SJCRH30 (cell line): ENCODE results near the gene APLP2. TPM values are rescaled to one million over a fixed set of nuclear protein-coding genes. Genes with fewer than 3 reads are reported as not detected.

Source experiments
- DNase-seq, 2 experiments: peaks; one replicate each; pipeline ENCODE4 v3.0.0-alpha.2; 2015 to 2020
- H3K27ac ChIP-seq: fragments of 250-450 bp; sonication (Bioruptor Pico); 2 replicates; pipeline ENCODE4 v1.5.1; 2020; ENCODE audit warnings: mild to moderate bottlenecking, moderate library complexity
- H3K27me3 ChIP-seq: fragments of 250-450 bp; sonication (Bioruptor Pico); 2 replicates; pipeline ENCODE4 v1.5.1; 2020; ENCODE audit warnings: mild to moderate bottlenecking, moderate library complexity
- H3K36me3 ChIP-seq: fragments of 250-450 bp; sonication (Bioruptor Pico); 2 replicates; pipeline ENCODE4 v1.5.1; 2020; ENCODE audit warnings: mild to moderate bottlenecking, moderate library complexity
- H3K4me1 ChIP-seq: fragments of 250-450 bp; sonication (Bioruptor Pico); 2 replicates; pipeline ENCODE4 v1.5.1; 2020; ENCODE audit warnings: mild to moderate bottlenecking, moderate library complexity
- H3K4me3 ChIP-seq: fragments of 250-450 bp; sonication (Bioruptor Pico); 2 replicates; pipeline ENCODE4 v1.5.1; 2020; ENCODE audit warnings: mild to moderate bottlenecking, moderate library complexity
- H3K9me3 ChIP-seq: fragments of 250-450 bp; sonication (Bioruptor Pico); replicated peaks from 2 replicates; pipeline ENCODE4 v1.5.1; 2020; ENCODE audit warnings: mild to moderate bottlenecking, moderate library complexity
- total RNA-seq: library from RNA; depleted of rRNA; stranded (reverse); fragments of >200 nt; shearing (Covaris generic); gene quantifications from 2 replicates; pipeline ENCODE4 v1.2.3, GENCODE V29; 2014

APLP2 gene
- total RNA-seq, 1 experiment from 2014 or later = 83.1 TPM

GRCh38 chr11:130148796-130149326 lies 79.2 kb downstream of the APLP2 start:
- Histone ChIP-seq H3K27me3 (no peaks in the 10 kb centered on the region), H3K9me3 (no peaks in the 10 kb centered on the region), H3K4me3 (no peak overlapping the region), H3K4me1 (no peaks in the 10 kb centered on the region), H3K36me3 (no peaks in the 10 kb centered on the region), H3K27ac (no peak overlapping the region)
- no peak for DNase-seq

DNA sequence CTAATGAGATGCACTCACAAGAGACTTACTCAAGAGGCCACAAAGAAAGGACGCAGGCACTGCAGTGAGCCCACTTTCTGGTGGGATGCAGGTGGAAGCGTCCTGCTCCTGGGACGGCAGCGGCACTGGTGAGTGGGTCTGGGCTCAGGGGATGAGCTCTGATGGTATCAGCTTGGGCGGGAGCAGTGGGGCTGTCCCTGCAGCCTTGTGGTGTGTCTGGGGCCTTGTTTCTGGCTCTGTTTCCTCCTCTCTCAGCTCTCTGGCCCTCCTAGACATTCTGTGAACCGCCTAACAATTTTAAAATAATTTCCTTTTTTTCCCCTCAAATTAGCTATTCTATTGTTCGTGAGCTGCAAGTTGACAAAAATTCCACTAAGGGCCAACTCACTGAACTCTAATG lies 81.1 kb downstream of the APLP2 start:
- no peaks in the 10 kb centered on the region for H3K9me3 ChIP-seq
- H3K27ac ChIP-seq = no peak overlapping the region
- no peak for DNase-seq
- no peaks in the 10 kb centered on the region for H3K27me3 ChIP-seq
- H3K4me1 ChIP-seq = no peaks in the 10 kb centered on the region
- no peaks in the 10 kb centered on the region for H3K36me3 ChIP-seq
- H3K4me3 ChIP-seq = no peak overlapping the region

GRCh38 chr11:130151196-130151595 lies 81.5 kb downstream of the APLP2 start:
- H3K9me3 ChIP-seq = no peaks in the 10 kb centered on the region
- DNase-seq = no peak

DNA sequence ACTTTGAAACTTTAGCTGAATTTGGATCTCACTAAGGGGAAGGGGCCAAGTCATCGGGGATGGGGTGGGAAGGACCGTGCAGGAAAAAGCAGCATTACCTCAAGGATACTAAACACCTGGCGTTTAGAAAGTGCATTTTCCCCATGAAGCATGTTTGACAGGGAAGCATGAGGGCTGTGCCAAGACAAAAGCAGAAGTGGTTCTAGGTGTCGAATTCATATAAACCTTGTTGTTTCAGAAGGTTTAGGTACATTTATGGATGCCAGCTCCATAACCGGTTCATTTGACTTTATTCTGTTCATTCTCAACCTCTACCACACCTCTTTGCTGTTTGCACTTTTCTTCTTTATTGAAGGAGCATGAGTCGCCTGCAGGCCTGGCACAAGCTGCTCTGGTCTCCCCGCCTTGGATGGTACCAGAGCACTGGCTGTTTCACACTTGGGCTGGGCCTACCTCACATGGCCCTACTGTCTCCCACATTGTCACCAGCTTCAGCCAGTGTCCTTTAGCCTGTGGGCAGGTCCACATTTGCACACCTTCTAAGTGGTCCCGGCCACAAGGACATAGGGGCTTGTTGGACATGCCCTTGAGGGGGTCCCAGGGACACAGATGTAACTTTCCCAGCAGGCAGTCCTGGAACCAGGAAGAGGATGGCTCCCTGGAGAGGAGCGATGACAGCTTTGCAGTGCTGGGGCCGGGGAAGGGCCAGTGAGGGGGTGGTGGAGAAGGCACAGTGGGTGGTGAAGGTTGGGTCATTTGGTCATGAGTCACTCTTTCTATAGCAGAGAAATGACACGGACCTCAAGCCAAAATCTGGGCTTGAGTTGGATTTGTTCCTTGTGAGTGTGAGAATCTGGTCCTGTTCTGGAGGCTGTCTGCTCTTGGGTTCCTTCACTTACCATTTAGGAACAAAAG lies 86.7 kb downstream of the APLP2 start:
- Histone ChIP-seq H3K4me1 (no peaks in the 10 kb centered on the region), H3K4me3 (no peak overlapping the region), H3K36me3 (no peaks in the 10 kb centered on the region), H3K9me3 (no peaks in the 10 kb centered on the region), H3K27ac (no peak overlapping the region), H3K27me3 (no peaks in the 10 kb centered on the region)
- no peak for DNase-seq

More at GRCh38 chr11:130151196-130151595, 81.5 kb downstream of the APLP2 start:
- Histone ChIP-seq H3K4me3 (no peak overlapping the region), H3K36me3 (no peaks in the 10 kb centered on the region), H3K27me3 (no peaks in the 10 kb centered on the region), H3K27ac (no peak overlapping the region), H3K4me1 (no peaks in the 10 kb centered on the region)

GRCh38 chr11:130157101-130157500 lies 87.4 kb downstream of the APLP2 start:
- H3K4me3 ChIP-seq = no peak overlapping the region
- H3K4me1 ChIP-seq = no peaks in the 10 kb centered on the region
- H3K27me3 ChIP-seq = no peaks in the 10 kb centered on the region
- H3K36me3 ChIP-seq = no peaks in the 10 kb centered on the region
- no peak overlapping the region for H3K27ac ChIP-seq
- DNase-seq = no peak
- H3K9me3 ChIP-seq = no peaks in the 10 kb centered on the region

DNA sequence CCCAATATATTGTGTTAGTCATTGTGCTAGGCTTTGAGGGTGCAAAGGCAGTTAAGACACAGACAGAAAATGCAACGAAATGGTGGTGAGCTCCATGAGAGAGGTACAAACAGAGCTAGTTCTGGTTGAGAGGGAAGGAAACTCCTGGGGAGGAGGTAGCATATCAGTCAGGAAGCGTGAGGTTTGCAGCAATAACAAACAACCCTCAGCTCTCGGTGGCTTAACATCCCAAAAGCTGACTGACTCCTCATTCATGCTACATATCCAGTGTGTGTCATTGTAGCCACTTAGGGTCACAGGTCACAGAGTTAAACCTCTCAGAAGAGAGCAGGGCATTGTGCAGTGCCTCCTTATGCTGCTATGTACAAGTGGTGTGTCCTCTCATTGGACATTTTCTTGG lies 88.1 kb downstream of the APLP2 start:
- H3K27ac ChIP-seq = no peak overlapping the region
- no peaks in the 10 kb centered on the region for H3K9me3 ChIP-seq
- no peaks in the 10 kb centered on the region for H3K4me1 ChIP-seq
- H3K4me3 ChIP-seq = no peak overlapping the region
- DNase-seq = no peak
- H3K27me3 ChIP-seq = no peaks in the 10 kb centered on the region
- H3K36me3 ChIP-seq = no peaks in the 10 kb centered on the region

DNA sequence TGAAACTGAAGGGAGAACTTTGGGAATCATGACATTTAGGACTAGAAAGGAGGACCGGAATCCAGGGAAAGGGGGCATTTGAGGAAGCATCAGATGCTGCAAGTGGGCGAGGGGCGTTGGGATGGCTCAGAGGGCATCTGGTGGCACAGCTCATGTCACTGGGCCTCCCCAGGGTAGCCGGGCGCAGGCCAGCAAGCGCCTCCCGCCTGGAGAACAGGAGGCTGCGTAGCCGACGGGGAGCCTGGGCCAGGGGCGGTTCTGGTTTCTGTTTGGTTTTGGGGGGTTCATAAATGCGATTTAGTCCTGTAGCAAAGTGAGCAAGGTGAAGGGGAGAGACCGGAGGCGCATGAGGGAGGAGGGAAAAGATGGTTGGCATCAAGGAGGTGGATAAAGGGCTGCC lies 89.4 kb downstream of the APLP2 start:
- Histone ChIP-seq H3K4me1 (no peaks in the 10 kb centered on the region), H3K9me3 (no peaks in the 10 kb centered on the region), H3K27me3 (no peaks in the 10 kb centered on the region), H3K4me3 (no peak overlapping the region), H3K36me3 (no peaks in the 10 kb centered on the region), H3K27ac (no peak overlapping the region)
- no peak for DNase-seq

GRCh38 chr11:130159657-130160497 lies 90.2 kb downstream of the APLP2 start, which contains the start of gene ST14:
TSS of gene ST14 (plus strand) at chr11:130159782. CDS start at chr11:130159980, 198 bp downstream.
- DNase-seq = no peak
- H3K27ac ChIP-seq = no peak within 1 kb of the TSS
- H3K36me3 ChIP-seq = no peaks in the 10 kb centered on the region
- no peaks in the 10 kb centered on the region for H3K4me1 ChIP-seq
- H3K4me3 ChIP-seq = no peak within 1 kb of the TSS
- no peaks in the 10 kb centered on the region for H3K9me3 ChIP-seq
- no peaks in the 10 kb centered on the region for H3K27me3 ChIP-seq

DNA sequence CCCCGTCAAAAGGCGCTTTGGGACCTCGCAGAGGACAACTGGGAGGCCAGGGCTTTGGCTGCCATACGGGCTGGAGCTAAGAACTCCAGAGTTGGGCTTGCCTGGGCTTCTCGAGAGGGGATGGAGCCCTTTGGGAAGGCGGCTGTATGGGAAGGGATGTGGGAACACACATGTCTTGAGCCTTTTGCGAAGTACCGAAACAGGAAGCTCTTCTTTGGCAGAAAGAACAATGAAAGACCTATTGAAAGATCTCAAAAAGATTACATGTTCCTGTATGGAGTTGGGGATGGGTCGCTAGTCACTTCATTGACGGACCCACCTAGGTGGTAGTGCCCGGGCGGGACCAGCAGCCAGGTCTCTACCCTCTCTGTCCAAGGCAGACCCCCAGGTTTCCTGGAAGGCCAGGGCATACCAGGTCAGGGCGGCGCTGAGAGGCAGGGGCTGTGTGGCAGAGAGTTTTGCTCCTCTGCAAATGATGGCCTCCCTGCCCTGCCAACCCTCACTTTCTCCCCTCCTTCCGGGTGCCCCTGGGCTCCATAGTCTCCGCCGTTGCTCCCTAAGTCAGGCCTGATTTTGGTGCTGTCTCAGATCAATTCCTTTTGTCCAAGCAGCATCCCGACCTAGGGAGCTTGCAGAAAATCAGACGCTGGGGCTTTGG lies 90.9 kb downstream of the APLP2 start:
- no peaks in the 10 kb centered on the region for H3K9me3 ChIP-seq
- no peaks in the 10 kb centered on the region for H3K27me3 ChIP-seq
- H3K4me3 ChIP-seq = no peak overlapping the region

DNA sequence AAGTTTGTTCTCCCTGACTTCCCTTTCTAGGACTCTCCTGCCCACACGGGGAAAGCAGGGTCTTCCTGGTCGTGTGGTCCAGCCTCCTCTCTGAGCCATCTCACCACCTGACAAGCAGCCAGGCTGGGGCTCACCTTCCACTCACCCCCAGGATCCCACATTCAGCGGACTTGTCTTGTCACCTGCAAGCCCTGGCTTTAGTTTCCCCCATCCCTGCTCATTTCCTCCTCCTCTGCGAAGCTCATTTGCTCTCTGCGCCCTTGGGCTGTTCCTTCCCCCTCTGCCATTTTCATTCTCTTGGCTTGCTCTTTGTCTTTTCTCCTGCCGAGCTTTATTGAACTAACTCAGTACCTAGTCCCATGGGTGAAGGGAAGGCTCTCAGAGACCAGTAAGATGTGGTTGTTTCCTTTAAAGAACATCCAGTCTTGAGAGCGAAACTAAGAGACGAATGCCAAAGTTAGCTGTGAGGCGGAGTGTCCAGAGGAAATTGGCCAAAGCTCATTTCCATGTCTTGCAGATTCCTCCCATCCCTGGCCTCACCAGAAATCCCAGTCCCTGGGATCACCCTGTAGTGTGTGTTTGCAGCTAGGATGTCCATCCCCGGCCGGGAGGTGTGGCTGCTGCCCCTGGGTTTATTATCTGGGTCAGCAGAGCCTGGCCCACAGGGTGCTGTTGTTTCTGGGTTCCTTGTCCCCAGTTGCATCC lies 91.9 kb downstream of the APLP2 start:
- no peaks in the 10 kb centered on the region for H3K9me3 ChIP-seq
- DNase-seq = no peak
- no peaks in the 10 kb centered on the region for H3K4me1 ChIP-seq
- no peak overlapping the region for H3K4me3 ChIP-seq
- no peak overlapping the region for H3K27ac ChIP-seq
- no peaks in the 10 kb centered on the region for H3K27me3 ChIP-seq
- H3K36me3 ChIP-seq = no peaks in the 10 kb centered on the region

More for the DNA sequence above, 90.9 kb downstream of the APLP2 start:
- H3K4me1 ChIP-seq = no peaks in the 10 kb centered on the region
- no peak for DNase-seq
- no peak overlapping the region for H3K27ac ChIP-seq
- no peaks in the 10 kb centered on the region for H3K36me3 ChIP-seq

DNA sequence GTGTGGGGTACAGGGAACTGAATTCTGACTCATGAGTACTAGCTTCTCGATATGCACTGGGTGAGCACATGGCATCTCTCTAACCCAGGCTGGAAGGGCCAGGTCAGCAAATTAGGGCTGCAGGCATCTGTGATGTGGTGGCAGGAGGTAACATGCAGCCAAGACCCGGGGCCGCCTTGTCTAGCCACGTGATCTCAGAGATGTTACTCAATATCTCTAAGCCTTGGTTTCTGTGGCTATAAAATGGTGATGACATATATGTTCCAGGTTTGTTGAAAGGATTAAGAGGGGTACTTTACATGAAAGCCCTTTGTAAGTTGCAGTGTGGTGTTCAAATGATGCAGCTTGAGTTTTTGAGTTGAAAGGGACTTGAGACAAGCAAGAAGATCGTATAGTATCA lies 93.0 kb downstream of the APLP2 start:
- H3K9me3 ChIP-seq = no peaks in the 10 kb centered on the region
- no peaks in the 10 kb centered on the region for H3K4me1 ChIP-seq
- H3K27me3 ChIP-seq = no peaks in the 10 kb centered on the region
- no peaks in the 10 kb centered on the region for H3K36me3 ChIP-seq
- H3K4me3 ChIP-seq = no peak overlapping the region
- H3K27ac ChIP-seq = no peak overlapping the region
- no peak for DNase-seq

GRCh38 chr11:130163346-130164220 lies 93.9 kb downstream of the APLP2 start:
- H3K4me3 ChIP-seq = peak overlapping the region; percentile 34
- no peaks in the 10 kb centered on the region for H3K36me3 ChIP-seq
- no peaks in the 10 kb centered on the region for H3K9me3 ChIP-seq
- no peaks in the 10 kb centered on the region for H3K27me3 ChIP-seq
- no peak for DNase-seq
- no peak overlapping the region for H3K27ac ChIP-seq
- no peaks in the 10 kb centered on the region for H3K4me1 ChIP-seq

DNA sequence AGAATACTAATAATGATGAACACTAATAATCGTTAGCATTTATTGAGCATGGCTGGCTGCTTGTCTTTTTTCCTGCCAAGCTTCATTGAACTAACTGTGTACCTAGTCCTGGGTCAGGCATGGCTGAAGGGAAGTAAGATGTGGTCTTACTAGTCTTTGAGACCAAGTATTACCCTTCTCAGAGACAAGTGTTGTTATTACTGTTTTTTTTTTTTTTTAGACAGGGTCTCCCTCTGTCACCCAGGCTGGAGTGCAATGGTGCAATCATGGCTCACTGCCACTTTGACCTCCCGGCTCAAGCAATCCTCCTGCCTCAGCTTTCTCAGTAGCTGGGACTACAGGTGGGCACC lies 94.5 kb downstream of the APLP2 start:
- Histone ChIP-seq H3K4me1 (no peaks in the 10 kb centered on the region), H3K4me3 (no peak overlapping the region), H3K27ac (no peak overlapping the region), H3K27me3 (no peaks in the 10 kb centered on the region), H3K36me3 (no peaks in the 10 kb centered on the region), H3K9me3 (no peaks in the 10 kb centered on the region)
- no peak for DNase-seq
